B cell (primary cell): ENCODE data around the gene GPR61.

ENCODE experiments used
- CTCF ChIP-seq: fragments of 200-600 bp; IDR thresholded peaks from one replicate; pipeline ENCODE4 v1.8.0; 2022; ENCODE audit warnings: antibody characterized with exemption, mild to moderate bottlenecking
- EZH2 ChIP-seq: IDR thresholded peaks from 2 replicates; pipeline ENCODE4 v1.6.1; 2012; ENCODE audit warnings: borderline replicate concordance, low read depth, mild to moderate bottlenecking, moderate library complexity, low read length; ENCODE audit not compliant: insufficient read depth, poor library complexity, severe bottlenecking

- TF ChIP-seq CTCF, result no peak
- no peak for TF ChIP-seq EZH2
Observed at GRCh38 chr1:109541102-109541501, 1.4 kb downstream of the GPR61 start.
